Epidermal melanocyte (primary cell): Measurements from ENCODE around the gene OR52I1.

Experiments used
- DNase-seq: peaks from one replicate; pipeline ENCODE4 v3.0.0; 2011; ENCODE audit warnings: low spot score; ENCODE audit not compliant: insufficient read length

Gene OR52I1

GRCh38 chr11:4593739-4594138, at the start of gene OR52I1:
TSS of gene OR52I1 (plus strand) at chr11:4594039. CDS start at chr11:4594039, 0 bp downstream.
- DNase-seq: no peak

- DNase-seq: no peak
Observed at GRCh38 chr11:4544891-4545290, 48.9 kb upstream of the OR52I1 start, which contains the start of gene OR52M1. TSS of gene OR52M1 (plus strand) at chr11:4545191. CDS start at chr11:4545191, 0 bp downstream.

- no peak for DNase-seq
Observed at GRCh38 chr11:4546878-4547277, 47.0 kb upstream of the OR52I1 start.

GRCh38 chr11:4547416-4547815, 46.4 kb upstream of the OR52I1 start:
- DNase-seq: no peak

- no peak for DNase-seq
Observed at GRCh38 chr11:4551346-4551979, 42.4 kb upstream of the OR52I1 start.

- no peak for DNase-seq
Observed at GRCh38 chr11:4559527-4560440, 34.1 kb upstream of the OR52I1 start.

GRCh38 chr11:4560467-4560866, 33.4 kb upstream of the OR52I1 start:
- DNase-seq: no peak

GRCh38 chr11:4565371-4565770, 28.5 kb upstream of the OR52I1 start:
- DNase-seq: no peak

GRCh38 chr11:4569075-4569474, 24.8 kb upstream of the OR52I1 start:
- DNase-seq: no peak

- DNase-seq: no peak
Observed at GRCh38 chr11:4576880-4577279, 17.0 kb upstream of the OR52I1 start.

- DNase-seq: no peak
Observed at GRCh38 chr11:4577761-4578160, 16.1 kb upstream of the OR52I1 start.

GRCh38 chr11:4578624-4579023, 15.2 kb upstream of the OR52I1 start:
- DNase-seq: no peak

GRCh38 chr11:4580124-4580523, 13.7 kb upstream of the OR52I1 start:
- no peak for DNase-seq

- DNase-seq: no peak
Observed at GRCh38 chr11:4581443-4581842, 12.4 kb upstream of the OR52I1 start, which contains the start of gene OR52I2. TSS of gene OR52I2 (plus strand) at chr11:4581743.

- DNase-seq: no peak
Observed at GRCh38 chr11:4589017-4589416, 4.8 kb upstream of the OR52I1 start.

- no peak for DNase-seq
Observed at GRCh38 chr11:4605057-4605456, 11.2 kb downstream of the OR52I1 start.

- DNase-seq: no peak
Observed at GRCh38 chr11:4606231-4607015, 12.6 kb downstream of the OR52I1 start.

- DNase-seq: no peak
Observed at GRCh38 chr11:4607096-4607495, 13.3 kb downstream of the OR52I1 start.

GRCh38 chr11:4607781-4608666, 14.2 kb downstream of the OR52I1 start, which contains the start of gene TRIM68:
TSS of gene TRIM68 (minus strand) at chr11:4608231. CDS start at chr11:4605504, 2,727 bp downstream.
- DNase-seq: peak; percentile 94

GRCh38 chr11:4610258-4610935, 16.6 kb downstream of the OR52I1 start:
- DNase-seq: no peak
